Type B pancreatic cell (in vitro differentiated cells): ENCODE measurements around the gene ALX4. TPM values are rescaled to one million over a fixed set of nuclear protein-coding genes. Genes with fewer than 3 reads are reported as not detected.

ENCODE experiments used
- DNase-seq: peaks from one replicate; pipeline ENCODE4 v3.0.0; 2021; ENCODE audit warnings: mixed read lengths; ENCODE audit not compliant: unreplicated experiment; ENCODE audit errors: extremely low spot score
- H3K27ac Mint-ChIP-seq: 2 replicates; pipeline ENCODE4 v1.8.0; 2021; ENCODE audit warnings: mild to moderate bottlenecking, mixed read lengths
- H3K27me3 Mint-ChIP-seq: 2 replicates; pipeline ENCODE4 v1.8.0; 2021; ENCODE audit warnings: mixed read lengths
- H3K36me3 Mint-ChIP-seq: 2 replicates; pipeline ENCODE4 v1.8.0; 2021; ENCODE audit warnings: mixed read lengths
- H3K4me1 Mint-ChIP-seq: one replicate; pipeline ENCODE4 v1.8.0; 2021; ENCODE audit warnings: mixed read lengths; ENCODE audit not compliant: unreplicated experiment
- H3K4me3 Mint-ChIP-seq: 2 replicates; pipeline ENCODE4 v1.8.0; 2021; ENCODE audit warnings: mild to moderate bottlenecking, mixed read lengths
- H3K9me3 Mint-ChIP-seq: 2 replicates; pipeline ENCODE4 v1.8.0; 2021; ENCODE audit warnings: mixed read lengths
- total RNA-seq: library from RNA; stranded (reverse); gene quantifications from 2 replicates; pipeline ENCODE4 v1.2.1, GENCODE V29; 2021; ENCODE audit warnings: low replicate concordance
- TF ChIP-seq, protein P1 (sequence below): fragments of 200-600 bp; sonication (generic); conservative IDR thresholded peaks from 2 replicates; pipeline ENCODE4 v1.5.0; 2021; ENCODE audit warnings: antibody characterized with exemption, mild to moderate bottlenecking

ALX4 gene
- total RNA-seq, 1 donor from 2014 or later, result 11.6 TPM

DNA sequence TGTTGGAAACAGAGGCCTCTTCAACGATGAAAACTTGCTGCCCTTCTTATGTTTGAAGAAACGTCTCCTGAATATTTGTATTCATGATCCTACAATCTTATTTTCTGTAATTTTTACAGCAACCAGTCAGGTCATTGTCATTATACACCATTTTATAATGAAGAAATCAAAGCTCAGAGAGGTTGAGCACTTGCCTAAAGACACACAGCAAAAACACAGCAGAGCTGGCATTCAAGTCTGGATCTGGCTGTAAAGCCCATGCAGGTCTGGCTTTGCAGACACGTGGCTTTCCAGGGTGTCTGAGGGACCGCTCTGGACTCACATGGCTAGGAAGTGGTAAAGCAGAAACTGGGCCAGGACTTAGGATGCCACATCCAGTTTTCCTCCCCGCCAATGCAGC lies 15.8 kb upstream of the ALX4 start:
- Mint-ChIP-seq H3K27ac (no peak overlapping the region), H3K9me3 (no peaks in the 10 kb centered on the region), H3K4me1 (peaks cover 32% of the 10 kb centered on the region), H3K27me3 (peaks cover 92% of the 10 kb centered on the region), H3K36me3 (no peaks in the 10 kb centered on the region), H3K4me3 (no peak overlapping the region)
- TF ChIP-seq, protein P1, sequence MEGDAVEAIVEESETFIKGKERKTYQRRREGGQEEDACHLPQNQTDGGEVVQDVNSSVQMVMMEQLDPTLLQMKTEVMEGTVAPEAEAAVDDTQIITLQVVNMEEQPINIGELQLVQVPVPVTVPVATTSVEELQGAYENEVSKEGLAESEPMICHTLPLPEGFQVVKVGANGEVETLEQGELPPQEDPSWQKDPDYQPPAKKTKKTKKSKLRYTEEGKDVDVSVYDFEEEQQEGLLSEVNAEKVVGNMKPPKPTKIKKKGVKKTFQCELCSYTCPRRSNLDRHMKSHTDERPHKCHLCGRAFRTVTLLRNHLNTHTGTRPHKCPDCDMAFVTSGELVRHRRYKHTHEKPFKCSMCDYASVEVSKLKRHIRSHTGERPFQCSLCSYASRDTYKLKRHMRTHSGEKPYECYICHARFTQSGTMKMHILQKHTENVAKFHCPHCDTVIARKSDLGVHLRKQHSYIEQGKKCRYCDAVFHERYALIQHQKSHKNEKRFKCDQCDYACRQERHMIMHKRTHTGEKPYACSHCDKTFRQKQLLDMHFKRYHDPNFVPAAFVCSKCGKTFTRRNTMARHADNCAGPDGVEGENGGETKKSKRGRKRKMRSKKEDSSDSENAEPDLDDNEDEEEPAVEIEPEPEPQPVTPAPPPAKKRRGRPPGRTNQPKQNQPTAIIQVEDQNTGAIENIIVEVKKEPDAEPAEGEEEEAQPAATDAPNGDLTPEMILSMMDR, result no peak
- no peak for DNase-seq

DNA sequence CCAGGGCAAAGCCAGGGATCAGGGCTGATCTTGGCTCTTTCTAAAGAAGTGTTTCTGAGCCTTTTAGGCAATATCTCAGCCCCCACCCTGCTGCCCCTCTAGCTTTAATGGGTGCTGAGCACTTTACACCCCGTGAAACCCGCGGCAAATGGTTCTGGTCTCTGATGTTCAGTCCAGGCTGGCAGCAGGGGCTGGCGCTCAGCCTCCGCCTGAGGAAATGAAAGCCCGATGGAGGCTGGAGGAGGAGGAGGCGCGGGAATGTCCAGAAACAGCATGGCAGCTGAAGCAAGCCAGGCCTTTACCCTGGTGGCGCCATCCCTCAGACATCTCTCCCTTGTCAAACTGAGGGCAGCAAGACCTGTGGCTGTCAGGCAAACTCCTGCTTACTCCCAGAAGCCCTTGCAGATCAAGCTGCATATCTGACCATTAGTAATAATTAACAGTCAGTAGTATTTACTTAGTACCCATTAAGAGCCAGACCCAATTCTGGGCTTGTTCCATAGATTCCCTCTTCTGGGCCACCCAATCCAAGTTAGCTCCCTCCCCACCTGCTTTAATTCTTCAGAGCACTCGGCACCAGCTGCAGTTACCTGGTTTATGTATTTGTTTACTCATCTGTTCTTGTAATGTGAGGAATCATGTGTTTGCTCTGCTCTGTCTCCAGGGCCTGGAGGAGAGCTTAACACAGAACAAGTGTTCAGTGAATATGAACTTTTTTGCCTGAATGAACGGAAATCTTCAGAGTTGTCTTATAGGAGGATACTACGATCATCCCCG lies 15.0 kb upstream of the ALX4 start:
- Mint-ChIP-seq H3K27ac (no peak overlapping the region), H3K4me3 (no peak overlapping the region), H3K9me3 (no peaks in the 10 kb centered on the region), H3K36me3 (no peaks in the 10 kb centered on the region), H3K27me3 (peaks cover 94% of the 10 kb centered on the region), H3K4me1 (peaks cover 40% of the 10 kb centered on the region)
- DNase-seq, result no peak
- TF ChIP-seq, protein P1, result no peak

DNA sequence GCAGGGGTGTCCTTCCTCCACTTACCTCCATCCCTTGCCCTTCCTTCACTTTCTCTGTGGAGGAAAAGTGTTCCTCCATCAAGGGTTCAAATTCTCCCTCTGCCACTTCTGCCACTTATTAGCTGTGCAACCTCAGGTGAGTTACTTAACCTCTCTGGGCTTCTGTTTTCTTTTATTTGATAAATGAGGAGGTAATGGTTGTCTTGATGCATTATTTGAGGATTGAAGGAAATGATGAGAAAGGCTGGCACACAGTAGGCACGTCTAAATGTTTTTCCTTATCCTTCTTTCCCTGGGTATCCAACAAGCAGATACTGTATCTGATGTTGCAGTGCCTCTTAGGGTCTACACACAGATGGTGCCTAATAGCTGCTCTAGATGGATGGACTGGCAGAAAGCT lies 14.3 kb upstream of the ALX4 start:
- DNase-seq, result no peak
- Mint-ChIP-seq H3K9me3 (no peaks in the 10 kb centered on the region), H3K27ac (no peak overlapping the region), H3K36me3 (no peaks in the 10 kb centered on the region), H3K4me3 (no peak overlapping the region), H3K27me3 (peaks cover 96% of the 10 kb centered on the region), H3K4me1 (peaks cover 45% of the 10 kb centered on the region)
- TF ChIP-seq, protein P1, result no peak

DNA sequence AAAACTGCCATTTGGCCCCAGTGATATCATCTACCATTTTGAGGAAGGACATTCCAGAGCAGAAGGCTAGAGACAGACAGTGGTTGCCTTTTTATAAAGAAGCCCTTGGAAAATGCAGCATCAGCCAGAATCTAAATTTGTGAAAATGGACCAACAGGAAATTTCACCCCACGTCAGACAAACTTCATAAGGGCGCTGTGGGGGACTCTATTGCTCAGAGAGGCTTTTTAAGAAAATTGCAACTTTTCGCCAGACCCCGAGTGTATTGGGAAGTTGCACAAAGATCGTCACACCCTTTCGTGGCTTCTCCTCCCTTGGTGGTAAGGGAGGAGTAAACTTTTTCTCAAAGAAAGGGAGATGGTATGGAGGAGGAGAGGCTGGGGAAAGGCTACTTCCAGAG lies 12.3 kb upstream of the ALX4 start:
- H3K27ac Mint-ChIP-seq, result no peak overlapping the region
- H3K4me3 Mint-ChIP-seq, result no peak overlapping the region
- H3K36me3 Mint-ChIP-seq, result no peaks in the 10 kb centered on the region
- H3K27me3 Mint-ChIP-seq, result peaks cover 97% of the 10 kb centered on the region
- TF ChIP-seq, protein P1, result no peak
- no peak for DNase-seq
- H3K9me3 Mint-ChIP-seq, result no peaks in the 10 kb centered on the region
- peaks cover 44% of the 10 kb centered on the region for H3K4me1 Mint-ChIP-seq

DNA sequence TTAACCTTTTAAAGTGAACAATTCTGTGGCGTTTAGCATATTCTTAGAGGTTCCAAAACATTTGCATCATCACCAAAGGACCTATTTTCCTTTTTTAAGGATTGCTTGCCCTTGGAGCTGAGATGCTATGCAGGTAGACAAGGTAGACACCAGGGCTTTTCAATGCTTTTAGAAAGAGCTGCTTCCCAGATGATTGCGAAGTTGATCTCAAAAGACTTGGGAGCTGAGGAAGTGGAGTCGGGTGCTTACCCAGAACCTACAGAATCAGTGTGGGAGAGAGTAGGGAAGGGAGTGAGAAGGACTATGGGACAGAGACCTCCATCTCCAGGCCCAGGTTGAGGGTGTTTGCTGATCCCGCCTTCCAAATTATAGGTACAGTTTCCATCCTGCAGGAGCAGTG lies 11.1 kb upstream of the ALX4 start:
- no peak for DNase-seq
- Mint-ChIP-seq H3K9me3 (no peaks in the 10 kb centered on the region), H3K36me3 (no peaks in the 10 kb centered on the region), H3K4me1 (peaks cover 37% of the 10 kb centered on the region), H3K27me3 (peaks cover 98% of the 10 kb centered on the region), H3K4me3 (no peak overlapping the region), H3K27ac (no peak overlapping the region)
- TF ChIP-seq, protein P1, result no peak
